ENCODE measurements around the gene DLGAP1.

- TF ChIP-seq EZH2 (IDR thresholded peaks at IDR 0.05; ENCODE audit: borderline replicate concordance, low read length): no peak
- TF ChIP-seq, protein P1, sequence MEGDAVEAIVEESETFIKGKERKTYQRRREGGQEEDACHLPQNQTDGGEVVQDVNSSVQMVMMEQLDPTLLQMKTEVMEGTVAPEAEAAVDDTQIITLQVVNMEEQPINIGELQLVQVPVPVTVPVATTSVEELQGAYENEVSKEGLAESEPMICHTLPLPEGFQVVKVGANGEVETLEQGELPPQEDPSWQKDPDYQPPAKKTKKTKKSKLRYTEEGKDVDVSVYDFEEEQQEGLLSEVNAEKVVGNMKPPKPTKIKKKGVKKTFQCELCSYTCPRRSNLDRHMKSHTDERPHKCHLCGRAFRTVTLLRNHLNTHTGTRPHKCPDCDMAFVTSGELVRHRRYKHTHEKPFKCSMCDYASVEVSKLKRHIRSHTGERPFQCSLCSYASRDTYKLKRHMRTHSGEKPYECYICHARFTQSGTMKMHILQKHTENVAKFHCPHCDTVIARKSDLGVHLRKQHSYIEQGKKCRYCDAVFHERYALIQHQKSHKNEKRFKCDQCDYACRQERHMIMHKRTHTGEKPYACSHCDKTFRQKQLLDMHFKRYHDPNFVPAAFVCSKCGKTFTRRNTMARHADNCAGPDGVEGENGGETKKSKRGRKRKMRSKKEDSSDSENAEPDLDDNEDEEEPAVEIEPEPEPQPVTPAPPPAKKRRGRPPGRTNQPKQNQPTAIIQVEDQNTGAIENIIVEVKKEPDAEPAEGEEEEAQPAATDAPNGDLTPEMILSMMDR (conservative IDR thresholded peaks at IDR 0.05 in 1 of 2, IDR thresholded peaks at IDR 0.05 in 1 of 2; ENCODE audit: extremely low read depth in 1 of 2, insufficient read depth in 1 of 2, low read depth in 1 of 2, low read length in 2 of 2): no peak
These were observed 246.7 kb downstream of the DLGAP1 start for GRCh38 chr18:4208366-4208765.
